Measurements from ENCODE around the gene PTPRG. TPM values are rescaled to one million over a fixed set of nuclear protein-coding genes. Genes with fewer than 3 reads are reported as not detected.

Gene PTPRG
- total RNA-seq, 2 donors from 2014 or later: 23.9 to 31.6 TPM

- Histone ChIP-seq H3K27me3 (no peaks in the 10 kb centered on the region), H3K4me3 (no peak overlapping the region), H3K9me3 (no peaks in the 10 kb centered on the region), H3K4me1 (peaks cover 6% of the 10 kb centered on the region), H3K36me3 (replicated peaks in 1 of 2; ENCODE audit: insufficient read depth in 1 of 2, low read depth in 2 of 2) (no peaks in the 10 kb centered on the region), H3K27ac (no peak overlapping the region)
- intact Hi-C loops (cut with DNase I): no loop called here
- ATAC-seq (no peak), DNase-seq (no peak)
- no peak for TF ChIP-seq POLR2A (IDR thresholded peaks at IDR 0.05)
- TF ChIP-seq, protein P1, sequence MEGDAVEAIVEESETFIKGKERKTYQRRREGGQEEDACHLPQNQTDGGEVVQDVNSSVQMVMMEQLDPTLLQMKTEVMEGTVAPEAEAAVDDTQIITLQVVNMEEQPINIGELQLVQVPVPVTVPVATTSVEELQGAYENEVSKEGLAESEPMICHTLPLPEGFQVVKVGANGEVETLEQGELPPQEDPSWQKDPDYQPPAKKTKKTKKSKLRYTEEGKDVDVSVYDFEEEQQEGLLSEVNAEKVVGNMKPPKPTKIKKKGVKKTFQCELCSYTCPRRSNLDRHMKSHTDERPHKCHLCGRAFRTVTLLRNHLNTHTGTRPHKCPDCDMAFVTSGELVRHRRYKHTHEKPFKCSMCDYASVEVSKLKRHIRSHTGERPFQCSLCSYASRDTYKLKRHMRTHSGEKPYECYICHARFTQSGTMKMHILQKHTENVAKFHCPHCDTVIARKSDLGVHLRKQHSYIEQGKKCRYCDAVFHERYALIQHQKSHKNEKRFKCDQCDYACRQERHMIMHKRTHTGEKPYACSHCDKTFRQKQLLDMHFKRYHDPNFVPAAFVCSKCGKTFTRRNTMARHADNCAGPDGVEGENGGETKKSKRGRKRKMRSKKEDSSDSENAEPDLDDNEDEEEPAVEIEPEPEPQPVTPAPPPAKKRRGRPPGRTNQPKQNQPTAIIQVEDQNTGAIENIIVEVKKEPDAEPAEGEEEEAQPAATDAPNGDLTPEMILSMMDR (IDR thresholded peaks at IDR 0.05): no peak
- 79 to 82% methylated on average over 6 of the region's 6 CpGs for WGBS, 2 donors
These were observed 352.9 kb downstream of the PTPRG start for GRCh38 chr3:61914276-61914675.

DNA sequence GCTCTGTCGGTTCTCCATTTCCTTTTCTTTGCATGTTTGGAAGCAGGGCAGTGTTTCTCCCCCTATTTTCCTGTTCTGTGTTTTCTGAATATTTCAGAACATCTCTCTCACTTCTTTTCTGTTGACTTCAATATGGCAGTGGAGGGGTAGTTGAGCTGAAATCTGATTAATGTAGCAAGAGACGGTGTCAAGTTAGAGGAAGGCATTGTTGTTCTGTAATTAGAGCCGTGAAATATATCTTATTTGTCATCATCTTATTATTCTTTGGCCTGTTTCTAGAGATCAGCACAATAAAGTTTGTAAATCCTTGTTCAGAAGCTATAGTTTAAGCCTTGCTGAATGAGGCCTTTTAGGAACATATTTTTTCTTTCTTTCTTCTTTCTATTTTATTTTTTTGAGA is 353.9 kb downstream of the PTPRG start:
- no peak overlapping the region for H3K27ac ChIP-seq
- intact Hi-C loops (cut with DNase I): no loop called here
- no peak for DNase-seq
- no peaks in the 10 kb centered on the region for H3K9me3 ChIP-seq
- no peak overlapping the region for H3K4me3 ChIP-seq
- TF ChIP-seq, protein P1 (IDR thresholded peaks at IDR 0.05): no peak
- TF ChIP-seq POLR2A (IDR thresholded peaks at IDR 0.05): no peak
- WGBS, 2 donors: 82 to 86% methylated on average over 3 of the region's 3 CpGs
- no peak for ATAC-seq
- no peaks in the 10 kb centered on the region for H3K27me3 ChIP-seq
- H3K36me3 ChIP-seq (replicated peaks in 1 of 2; ENCODE audit: insufficient read depth in 1 of 2, low read depth in 2 of 2): no peaks in the 10 kb centered on the region
- peaks cover 6% of the 10 kb centered on the region for H3K4me1 ChIP-seq

DNA sequence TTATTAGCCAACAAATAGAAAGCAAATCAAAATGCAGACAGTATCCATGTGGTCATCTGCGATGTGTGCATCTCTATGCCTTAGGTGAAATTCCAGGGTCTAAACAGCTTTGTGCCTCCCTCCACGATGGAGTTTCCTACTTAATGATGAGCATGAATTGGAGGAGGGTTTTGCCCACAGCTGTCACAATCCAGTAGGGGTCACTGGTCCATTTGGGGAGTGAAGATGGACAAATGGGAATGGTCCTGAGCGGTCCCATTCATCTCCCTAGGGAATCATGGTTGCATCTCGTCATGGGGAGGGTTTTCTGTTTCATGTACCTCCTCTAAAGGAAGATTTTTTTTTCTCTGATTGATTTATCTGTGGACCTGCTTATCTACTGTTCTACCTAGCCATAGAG is 358.0 kb downstream of the PTPRG start:
- 78 to 84% methylated on average over 4 of the region's 4 CpGs for WGBS, 2 donors
- ATAC-seq (no peak), DNase-seq (no peak)

GRCh38 chr3:61922118-61922517 is 360.7 kb downstream of the PTPRG start:
- Histone ChIP-seq H3K36me3 (replicated peaks in 1 of 2; ENCODE audit: insufficient read depth in 1 of 2, low read depth in 2 of 2) (no peaks in the 10 kb centered on the region), H3K9me3 (no peaks in the 10 kb centered on the region), H3K4me1 (peaks cover 6% of the 10 kb centered on the region), H3K4me3 (no peak overlapping the region), H3K27me3 (no peaks in the 10 kb centered on the region), H3K27ac (no peak overlapping the region)
- TF ChIP-seq, protein P1 (IDR thresholded peaks at IDR 0.05): no peak
- TF ChIP-seq POLR2A (IDR thresholded peaks at IDR 0.05): no peak
- 81 to 94% methylated on average over 5 of the region's 5 CpGs for WGBS, 2 donors
- ATAC-seq (no peak), DNase-seq (no peak)
- intact Hi-C loops (cut with DNase I): no loop called here

More for the DNA sequence above, 358.0 kb downstream of the PTPRG start:
- H3K9me3 ChIP-seq: no peaks in the 10 kb centered on the region
- no peaks in the 10 kb centered on the region for H3K36me3 ChIP-seq (replicated peaks in 1 of 2; ENCODE audit: insufficient read depth in 1 of 2, low read depth in 2 of 2)
- no peak overlapping the region for H3K4me3 ChIP-seq
- no peak overlapping the region for H3K27ac ChIP-seq
- intact Hi-C loops (cut with DNase I): no loop called here
- TF ChIP-seq, protein P1 (IDR thresholded peaks at IDR 0.05): no peak
- TF ChIP-seq POLR2A (IDR thresholded peaks at IDR 0.05): no peak
- H3K4me1 ChIP-seq: peaks cover 6% of the 10 kb centered on the region
- no peaks in the 10 kb centered on the region for H3K27me3 ChIP-seq

- H3K27ac ChIP-seq: no peak overlapping the region
- H3K9me3 ChIP-seq: no peaks in the 10 kb centered on the region
- no peak overlapping the region for H3K4me3 ChIP-seq
- no peaks in the 10 kb centered on the region for H3K4me1 ChIP-seq
- H3K36me3 ChIP-seq (replicated peaks in 1 of 2; ENCODE audit: insufficient read depth in 1 of 2, low read depth in 2 of 2): no peaks in the 10 kb centered on the region
- no peaks in the 10 kb centered on the region for H3K27me3 ChIP-seq
- DNase-seq: peak in 2 of 4 donors; percentile 14
- intact Hi-C loops (cut with DNase I): no loop called here
- 67 to 90% methylated on average over 4 of the region's 4 CpGs for WGBS, 2 donors
- no peak for ATAC-seq
- TF ChIP-seq, protein P1 (IDR thresholded peaks at IDR 0.05): no peak
- no peak for TF ChIP-seq POLR2A (IDR thresholded peaks at IDR 0.05)
These were observed 362.8 kb downstream of the PTPRG start for GRCh38 chr3:61924090-61924735.

Measured in body of pancreas (tissue), 4 donors.